Spinal cord (tissue), 10 donors: ENCODE results near the gene LBX1. TPM values are rescaled to one million over a fixed set of nuclear protein-coding genes. Genes with fewer than 3 reads are reported as not detected.
A peak's percentile ranks its signal among the peaks of the same experiment; 100 is the strongest.

Experiments
- DNase-seq, 6 donors: peaks; one replicate each; pipeline versions ENCODE4 v3.0.0 to v3.0.0-alpha.2; 2013 to 2015; ENCODE audit warnings: low spot score in 6 of 6, low read depth in 4 of 6
- H3K27ac ChIP-seq: one replicate; pipeline ENCODE4 v1.5.1; 2013; ENCODE audit warnings: low read depth, low read length, control low read depth
- H3K27me3 ChIP-seq: one replicate; pipeline ENCODE4 v1.6.1; 2013; ENCODE audit warnings: low read length; ENCODE audit not compliant: control insufficient read depth, insufficient read depth
- H3K36me3 ChIP-seq: one replicate; pipeline ENCODE4 v1.6.1; 2013; ENCODE audit warnings: low read length; ENCODE audit not compliant: control insufficient read depth, insufficient read depth
- H3K4me1 ChIP-seq: one replicate; pipeline ENCODE4 v1.6.1; 2013; ENCODE audit warnings: low read length; ENCODE audit not compliant: control insufficient read depth, insufficient read depth
- H3K4me3 ChIP-seq: one replicate; pipeline ENCODE4 v1.5.1; 2013; ENCODE audit warnings: low read depth, low read length, control low read depth
- H3K9me3 ChIP-seq: one replicate; pipeline ENCODE4 v1.6.1; 2013; ENCODE audit warnings: low read length; ENCODE audit not compliant: control insufficient read depth, insufficient read depth
- WGBS: methylation state at CpG from one replicate; pipeline ENCODE4 v1.1.5; 2013; ENCODE audit warnings: missing lambda C conversion rate; ENCODE audit not compliant: insufficient coverage; 5-methylcytosine and 5-hydroxymethylcytosine counted together
- polyA plus RNA-seq, 2 donors: library from polyadenylated mRNA; unstranded; fragments of 120-200 nt; gene quantifications; one replicate each; pipeline ENCODE4 v1.2.1, GENCODE V29; 2013; ENCODE audit not compliant: insufficient read length in 2 of 2
- total RNA-seq, 2 donors: library from RNA; depleted of rRNA in 1 of 2; stranded (reverse); fragments of 120-200 nt in 1 of 2; fragments of >200 nt in 1 of 2; gene quantifications; one replicate each; pipeline versions ENCODE4 v1.2.3 to v1.2.4, GENCODE V29; 2013 to 2014
- donor health status: healthy.

LBX1 gene
- total and polyA plus RNA-seq, 4 donors = 1.9 to 27.5 (median 15.0) TPM

DNA sequence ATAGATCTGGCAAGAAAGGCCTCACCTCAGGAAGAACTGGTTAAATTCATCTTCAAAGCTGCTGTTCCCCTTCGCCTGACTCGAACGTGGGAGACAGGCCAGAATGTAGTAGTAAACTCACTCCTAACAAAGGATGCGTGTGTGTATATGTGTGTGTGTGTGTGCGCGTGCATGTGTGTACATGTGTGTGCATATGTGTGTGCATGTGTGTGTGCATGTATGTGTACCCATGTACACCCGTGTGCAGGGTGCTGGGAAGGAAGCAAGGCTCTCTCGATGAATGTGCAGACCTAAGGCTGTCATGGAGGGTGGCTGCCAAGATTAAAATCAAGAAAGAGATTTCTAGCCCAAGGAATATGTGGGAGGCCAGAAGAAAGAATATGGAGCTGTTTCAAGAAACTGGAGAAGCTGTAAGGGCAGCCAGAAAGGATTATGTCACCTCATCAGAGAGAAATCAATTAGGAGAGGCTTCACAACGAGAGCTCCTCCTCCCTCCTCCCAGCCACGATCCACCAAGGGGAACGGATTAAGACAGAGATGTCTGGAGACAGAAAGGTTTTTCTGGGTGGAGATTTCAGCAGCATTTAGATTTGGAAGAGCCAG lies 34.0 kb upstream of the LBX1 start:
- no peak overlapping the region for H3K4me3 ChIP-seq
- 88% methylated on average over 4 of the region's 11 CpGs for WGBS
- peak in 1 of 6 donors; percentile 80 for DNase-seq
- no peaks in the 10 kb centered on the region for H3K36me3 ChIP-seq
- H3K9me3 ChIP-seq = no peaks in the 10 kb centered on the region
- H3K4me1 ChIP-seq = peaks cover 5% of the 10 kb centered on the region
- H3K27ac ChIP-seq = no peak overlapping the region
- H3K27me3 ChIP-seq = peaks cover 6% of the 10 kb centered on the region

DNA sequence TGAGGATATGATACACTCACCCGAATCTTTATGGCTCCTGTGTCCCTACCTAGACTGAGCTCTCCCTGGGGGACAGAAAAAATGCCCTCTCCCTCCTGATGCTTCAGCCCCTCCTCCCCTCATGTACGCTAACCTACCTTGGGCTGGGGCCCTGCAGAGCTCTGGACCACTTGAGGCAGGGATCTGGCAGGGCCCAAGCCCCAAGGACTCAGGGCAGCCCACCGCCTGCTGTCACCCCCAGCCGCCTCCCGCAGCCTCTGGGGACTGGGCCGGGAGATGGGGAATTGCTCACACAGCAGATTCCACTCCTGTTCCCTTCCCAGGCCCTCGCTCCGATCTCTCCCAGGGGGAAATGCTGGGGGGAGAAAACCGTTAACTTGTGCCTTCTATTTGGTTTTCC lies 32.9 kb upstream of the LBX1 start:
- no peak for DNase-seq
- Histone ChIP-seq H3K4me1 (peaks cover 5% of the 10 kb centered on the region), H3K36me3 (no peaks in the 10 kb centered on the region), H3K27ac (no peak overlapping the region), H3K4me3 (no peak overlapping the region), H3K9me3 (peaks cover 3% of the 10 kb centered on the region), H3K27me3 (peaks cover 6% of the 10 kb centered on the region)
- WGBS = 70% methylated on average over 5 of the region's 9 CpGs

DNA sequence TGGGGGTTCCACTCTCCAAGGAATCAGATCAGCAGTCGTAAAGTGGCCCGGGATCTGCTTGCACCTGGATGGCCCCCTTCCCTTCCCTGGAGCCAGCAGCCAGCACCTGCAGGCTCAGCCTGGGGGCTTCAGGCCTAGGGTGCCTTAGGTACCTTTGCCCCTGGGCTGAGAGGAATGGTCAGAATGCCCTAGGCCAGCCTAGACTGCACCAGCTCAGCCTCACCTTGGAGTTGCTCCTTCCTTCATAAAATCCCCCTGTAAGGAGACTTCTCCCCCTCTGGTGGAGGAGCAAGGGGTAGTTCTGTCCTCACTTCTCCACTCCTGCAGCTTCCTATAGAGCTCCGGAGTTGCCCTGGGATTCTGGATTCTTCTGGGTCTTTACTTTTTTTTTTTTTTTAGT lies 32.4 kb upstream of the LBX1 start:
- Histone ChIP-seq H3K4me1 (peaks cover 5% of the 10 kb centered on the region), H3K9me3 (peaks cover 3% of the 10 kb centered on the region), H3K27ac (no peak overlapping the region), H3K36me3 (no peaks in the 10 kb centered on the region), H3K4me3 (no peak overlapping the region), H3K27me3 (peaks cover 6% of the 10 kb centered on the region)
- WGBS = 35% methylated on average over 2 of the region's 3 CpGs
- DNase-seq = no peak

DNA sequence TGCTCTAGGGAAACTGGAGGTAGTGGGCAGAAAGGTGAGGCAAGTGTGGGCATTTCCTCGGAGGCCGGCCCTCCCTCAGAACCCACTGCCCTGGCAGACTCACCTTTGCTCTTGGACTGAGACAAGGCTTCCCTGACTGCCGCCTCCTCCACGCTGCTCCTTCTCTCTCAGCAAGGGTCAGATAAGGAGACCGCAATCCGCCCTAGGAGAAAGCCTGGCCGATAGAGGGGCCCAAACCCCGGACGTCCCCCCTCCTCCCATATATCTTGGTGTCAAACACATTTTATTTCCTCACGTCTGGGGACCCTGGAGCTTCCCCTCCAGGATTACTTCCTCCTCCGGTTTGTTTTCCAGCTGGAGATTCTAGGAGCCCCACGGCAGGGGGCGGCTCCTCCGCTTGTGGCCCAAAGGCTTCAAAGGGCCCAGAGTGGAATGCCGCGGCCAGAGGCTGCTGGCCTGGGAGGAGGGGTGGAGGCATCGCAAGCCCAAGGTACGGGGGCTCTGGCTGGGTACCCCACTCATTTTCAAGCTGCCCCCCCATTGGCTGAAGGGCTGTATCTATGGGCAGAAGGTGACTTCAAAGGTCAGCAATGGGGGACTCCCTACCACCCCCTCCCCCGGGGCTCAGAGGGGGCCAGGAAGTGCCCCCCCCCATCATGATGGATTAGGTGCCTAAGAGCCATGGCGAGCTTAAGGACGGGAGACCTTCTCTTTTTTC lies 31.7 kb upstream of the LBX1 start:
- Histone ChIP-seq H3K4me1 (peaks cover 5% of the 10 kb centered on the region), H3K36me3 (no peaks in the 10 kb centered on the region), H3K27ac (no peak overlapping the region), H3K4me3 (no peak overlapping the region), H3K27me3 (peaks cover 6% of the 10 kb centered on the region), H3K9me3 (peaks cover 3% of the 10 kb centered on the region)
- 32% methylated on average over 16 of the region's 21 CpGs for WGBS
- DNase-seq = no peak

DNA sequence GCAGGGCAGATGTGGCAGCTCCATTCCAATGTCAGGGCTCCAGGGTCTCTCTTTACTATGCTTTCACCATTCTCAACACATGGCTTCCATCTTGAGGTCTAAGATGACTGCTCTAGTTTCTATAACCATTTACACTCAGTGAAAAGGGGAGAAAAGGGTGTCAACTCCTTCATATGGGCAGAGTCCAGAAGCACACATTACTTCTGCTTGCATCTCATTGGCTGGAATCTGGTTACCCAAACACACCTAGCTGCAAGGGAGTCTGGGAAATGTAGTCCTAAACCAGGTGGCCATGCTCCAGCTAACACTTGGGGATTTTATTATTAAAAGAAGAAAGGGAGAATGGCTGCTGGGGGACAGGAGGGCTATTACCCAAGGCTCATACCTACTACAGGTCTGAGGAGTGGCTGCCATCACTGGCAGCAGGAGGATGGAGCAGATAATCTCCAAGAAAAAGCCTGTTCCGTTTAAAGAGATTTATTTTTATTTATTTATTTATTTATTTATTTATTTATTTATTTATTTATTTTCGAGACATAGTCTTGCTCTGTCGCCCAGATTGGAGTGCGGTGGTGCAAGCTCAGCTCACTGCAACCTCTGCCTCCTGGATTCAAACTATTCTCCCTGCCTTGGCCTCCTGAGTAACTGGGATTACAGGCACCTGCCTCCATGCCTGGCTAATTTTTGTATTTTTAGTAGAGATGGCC lies 29.1 kb upstream of the LBX1 start:
- Histone ChIP-seq H3K9me3 (peaks cover 3% of the 10 kb centered on the region), H3K36me3 (no peaks in the 10 kb centered on the region), H3K4me3 (no peak overlapping the region), H3K27me3 (peaks cover 6% of the 10 kb centered on the region), H3K4me1 (peaks cover 5% of the 10 kb centered on the region), H3K27ac (no peak overlapping the region)
- no CpG with 5 or more reads among the region's 4 CpGs for WGBS
- DNase-seq = peak in 1 of 6 donors; percentile 65

DNA sequence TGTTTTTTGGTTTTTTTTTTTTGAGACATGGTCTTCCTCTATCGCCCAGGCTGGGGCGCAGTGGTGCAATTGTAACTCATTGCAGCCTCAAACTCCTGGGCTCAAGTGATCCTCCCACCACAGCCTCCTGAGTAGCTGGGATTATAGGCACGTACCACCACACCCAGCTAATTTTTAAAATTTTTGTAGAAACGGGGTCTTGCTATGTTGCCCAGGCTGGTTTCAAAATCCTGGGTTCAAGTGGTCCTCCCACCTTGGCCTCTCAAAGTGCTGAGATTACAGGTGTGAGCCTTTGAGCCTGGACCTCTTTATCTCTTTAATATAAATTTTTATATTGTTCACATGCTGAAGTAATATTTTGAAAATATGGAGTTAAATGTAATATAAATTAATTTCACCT lies 28.2 kb upstream of the LBX1 start:
- Histone ChIP-seq H3K36me3 (no peaks in the 10 kb centered on the region), H3K9me3 (peaks cover 3% of the 10 kb centered on the region), H3K4me1 (peaks cover 5% of the 10 kb centered on the region), H3K4me3 (no peak overlapping the region), H3K27ac (no peak overlapping the region), H3K27me3 (peaks cover 6% of the 10 kb centered on the region)
- no peak for DNase-seq
- 100% methylated on average over 1 of the region's 4 CpGs for WGBS

DNA sequence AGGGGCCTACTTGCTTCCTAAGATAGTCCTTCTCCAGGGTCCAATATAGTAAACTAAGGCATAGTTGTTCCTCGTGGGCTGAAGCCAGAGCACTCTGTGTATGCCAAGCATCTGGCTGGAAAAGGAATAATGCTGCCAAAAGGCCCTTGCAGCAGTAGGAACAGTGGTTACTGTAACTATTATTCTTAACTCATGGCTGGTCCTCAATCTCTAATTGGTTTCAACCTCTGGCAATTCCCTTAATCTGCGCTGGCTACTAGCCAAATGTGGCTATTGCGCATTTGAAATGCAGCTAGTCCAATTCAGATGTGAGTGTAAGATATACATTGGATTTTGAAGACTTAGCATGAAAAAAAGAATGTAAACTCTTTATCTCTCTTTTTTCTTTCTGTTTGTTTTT lies 27.8 kb upstream of the LBX1 start:
- WGBS = 50% methylated on average over 1 of the region's 3 CpGs
- peaks cover 6% of the 10 kb centered on the region for H3K27me3 ChIP-seq
- H3K27ac ChIP-seq = no peak overlapping the region
- H3K4me1 ChIP-seq = peaks cover 2% of the 10 kb centered on the region
- H3K36me3 ChIP-seq = no peaks in the 10 kb centered on the region
- DNase-seq = peak in 1 of 6 donors; percentile 88
- peaks cover 3% of the 10 kb centered on the region for H3K9me3 ChIP-seq
- H3K4me3 ChIP-seq = no peak overlapping the region

DNA sequence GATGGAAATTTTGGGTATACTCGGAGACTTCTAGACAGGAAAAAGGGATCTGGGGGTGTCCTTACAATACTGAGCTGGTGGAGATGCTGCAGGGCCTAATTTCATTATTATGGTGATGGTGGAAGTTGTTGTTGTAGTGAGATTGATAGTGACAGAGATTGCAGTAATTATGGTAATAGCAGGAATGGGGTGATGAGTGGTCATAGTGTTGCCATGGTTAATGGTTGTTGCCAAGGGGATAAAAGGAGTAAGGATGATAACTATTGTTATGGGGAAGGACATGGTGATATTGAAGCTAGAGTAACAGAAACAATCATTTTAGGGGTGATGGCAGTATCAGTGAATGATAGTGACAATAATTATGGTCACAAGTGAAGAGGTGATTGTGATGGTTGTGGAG lies 27.1 kb upstream of the LBX1 start:
- Histone ChIP-seq H3K4me3 (no peak overlapping the region), H3K9me3 (peaks cover 3% of the 10 kb centered on the region), H3K27me3 (peaks cover 6% of the 10 kb centered on the region), H3K27ac (no peak overlapping the region), H3K36me3 (no peaks in the 10 kb centered on the region), H3K4me1 (no peaks in the 10 kb centered on the region)
- WGBS = 33% methylated on average over 1 of the region's 1 CpG
- no peak for DNase-seq

DNA sequence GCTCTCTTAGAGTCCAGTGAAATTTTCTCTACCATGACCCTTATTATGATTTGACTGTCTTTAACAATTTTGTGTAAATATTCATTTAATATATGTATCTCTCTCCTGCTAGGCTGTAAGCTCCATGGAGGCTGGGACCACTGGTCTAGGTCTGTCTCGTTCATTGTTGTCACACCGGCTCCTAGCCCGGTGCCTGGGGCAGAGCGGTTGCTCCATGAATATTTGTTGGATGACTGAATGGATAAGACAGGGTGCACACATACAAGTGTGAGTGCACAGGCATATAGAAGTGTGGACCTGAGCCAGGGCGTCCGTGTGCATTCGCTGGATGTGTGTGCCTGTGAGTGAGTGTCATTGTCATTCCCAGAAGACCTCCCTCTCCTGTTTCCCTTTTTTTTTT lies 20.9 kb upstream of the LBX1 start:
- Histone ChIP-seq H3K4me3 (no peak overlapping the region), H3K9me3 (no peaks in the 10 kb centered on the region), H3K36me3 (no peaks in the 10 kb centered on the region), H3K27me3 (peaks cover 8% of the 10 kb centered on the region), H3K27ac (no peak overlapping the region), H3K4me1 (peaks cover 3% of the 10 kb centered on the region)
- WGBS = 87% methylated on average over 4 of the region's 7 CpGs
- DNase-seq = no peak
